MM.1S (cell line): ENCODE results near the gene NDP.

Experiments used
- DNase-seq: peaks from one replicate; pipeline ENCODE4 v3.0.0-alpha.2; 2015
- H2AFZ ChIP-seq: fragments of 300-600 bp; sonication (generic); 2 replicates; pipeline ENCODE4 v1.6.0; 2016; ENCODE audit warnings: antibody characterized with exemption, low read length
- H3F3A ChIP-seq: fragments of 300-600 bp; sonication (generic); 2 replicates; pipeline ENCODE4 v1.6.1; 2016; ENCODE audit warnings: mild to moderate bottlenecking, antibody characterized with exemption, low read length, moderate library complexity, mixed read lengths; ENCODE audit not compliant: insufficient read depth
- H3K27ac ChIP-seq: fragments of 300-600 bp; sonication (generic); 2 replicates; pipeline ENCODE4 v1.5.1; 2016; ENCODE audit warnings: mild to moderate bottlenecking, low read length
- H3K27me3 ChIP-seq: fragments of 300-600 bp; sonication (generic); replicated peaks from 2 replicates; pipeline ENCODE4 v1.6.0; 2016; ENCODE audit warnings: low read length; ENCODE audit not compliant: insufficient read depth
- H3K36me3 ChIP-seq: fragments of 300-600 bp; sonication (generic); replicated peaks from 2 replicates; pipeline ENCODE4 v1.6.1; 2016; ENCODE audit warnings: mild to moderate bottlenecking, low read length, mixed read lengths; ENCODE audit not compliant: insufficient read depth
- H3K4me1 ChIP-seq: fragments of 300-600 bp; sonication (generic); 2 replicates; pipeline ENCODE4 v1.6.1; 2016; ENCODE audit warnings: low read length, mixed read lengths
- H3K4me2 ChIP-seq: fragments of 300-600 bp; sonication (generic); 2 replicates; pipeline ENCODE4 v1.6.0; 2016; ENCODE audit warnings: low read depth, low read length
- H3K4me3 ChIP-seq: fragments of 300-600 bp; sonication (generic); 2 replicates; pipeline ENCODE4 v1.5.1; 2016; ENCODE audit warnings: low read length, mixed read lengths
- H3K79me2 ChIP-seq: fragments of 300-600 bp; sonication (generic); 2 replicates; pipeline ENCODE4 v1.6.1; 2016; ENCODE audit warnings: mixed run types, low read length, mixed read lengths
- H3K9ac ChIP-seq: fragments of 300-600 bp; sonication (generic); 2 replicates; pipeline ENCODE4 v1.6.1; 2016; ENCODE audit warnings: low read length, mixed read lengths
- H3K9me2 ChIP-seq: fragments of 300-600 bp; sonication (generic); replicated peaks from 2 replicates; pipeline ENCODE4 v1.6.1; 2016; ENCODE audit warnings: mild to moderate bottlenecking, low read length, mixed read lengths; ENCODE audit not compliant: insufficient read depth
- H3K9me3 ChIP-seq: fragments of 300-600 bp; sonication (generic); replicated peaks from 2 replicates; pipeline ENCODE4 v1.6.1; 2016; ENCODE audit warnings: mild to moderate bottlenecking, low read length, mixed read lengths; ENCODE audit not compliant: insufficient read depth
- H4K20me1 ChIP-seq: fragments of 300-600 bp; sonication (generic); 2 replicates; pipeline ENCODE4 v1.6.1; 2016; ENCODE audit warnings: mild to moderate bottlenecking, low read length, moderate library complexity, mixed read lengths; ENCODE audit not compliant: insufficient read depth
- CTCF ChIP-seq: fragments of 300-600 bp; sonication (generic); IDR thresholded peaks from 2 replicates; pipeline ENCODE4 v1.5.1; 2016; ENCODE audit warnings: antibody characterized with exemption, low read length, mixed read lengths
- EZH2 ChIP-seq: fragments of 300-600 bp; sonication (generic); optimal IDR thresholded peaks from 2 replicates; pipeline ENCODE3; 2017; ENCODE audit warnings: low read depth, mild to moderate bottlenecking, antibody characterized with exemption, low read length, mixed read lengths
- EZH2phosphoT487 ChIP-seq: fragments of 300-600 bp; sonication (generic); IDR thresholded peaks from 2 replicates; pipeline ENCODE4 v1.6.1; 2018; ENCODE audit warnings: antibody characterized with exemption, low read length

Gene NDP

GRCh38 chrX:43970528-43970927 lies 2.7 kb downstream of the NDP start:
- no peak for DNase-seq
- H3K4me3 ChIP-seq, result no peak overlapping the region
- no peak overlapping the region for H3K4me2 ChIP-seq
- H3K9ac ChIP-seq, result no peak overlapping the region
- 0 out of 2 replicates have a peak, but pooled peaks cover 6% of the 10 kb centered on the region for H3K4me1 ChIP-seq
- TF ChIP-seq EZH2 (no peak), CTCF (no peak), EZH2phosphoT487 (no peak)
- H3K27me3 ChIP-seq, result no peaks in the 10 kb centered on the region
- no peak overlapping the region for H2AFZ ChIP-seq
- H4K20me1 ChIP-seq, result no peaks in the 10 kb centered on the region
- H3F3A ChIP-seq, result peaks cover 4% of the 10 kb centered on the region
- H3K9me3 ChIP-seq, result no peaks in the 10 kb centered on the region
- H3K79me2 ChIP-seq, result no peaks in the 10 kb centered on the region
- H3K36me3 ChIP-seq, result no peaks in the 10 kb centered on the region
- no peaks in the 10 kb centered on the region for H3K9me2 ChIP-seq
- no peak overlapping the region for H3K27ac ChIP-seq

GRCh38 chrX:43969504-43970501 lies 3.4 kb downstream of the NDP start:
- no peaks in the 10 kb centered on the region for H3K9me3 ChIP-seq
- H3K36me3 ChIP-seq, result no peaks in the 10 kb centered on the region
- no peaks in the 10 kb centered on the region for H4K20me1 ChIP-seq
- H3K79me2 ChIP-seq, result no peaks in the 10 kb centered on the region
- H3K4me3 ChIP-seq, result no peak overlapping the region
- 0 out of 2 replicates have a peak, but pooled peaks cover under 1% of the 10 kb centered on the region for H3K4me1 ChIP-seq
- H3K9me2 ChIP-seq, result no peaks in the 10 kb centered on the region
- H3K27ac ChIP-seq, result no peak overlapping the region
- H3K4me2 ChIP-seq, result no peak overlapping the region
- no peak for DNase-seq
- H3K27me3 ChIP-seq, result no peaks in the 10 kb centered on the region
- H3K9ac ChIP-seq, result no peak overlapping the region
- H2AFZ ChIP-seq, result no peak overlapping the region
- TF ChIP-seq EZH2phosphoT487, result no peak
- no peaks in the 10 kb centered on the region for H3F3A ChIP-seq

- no peak overlapping the region for H3K9ac ChIP-seq
- H2AFZ ChIP-seq, result no peak overlapping the region
- no peak overlapping the region for H3K27ac ChIP-seq
- no peak overlapping the region for H3K4me3 ChIP-seq
- no peak overlapping the region for H3K4me2 ChIP-seq
- TF ChIP-seq EZH2 (no peak), CTCF (no peak), EZH2phosphoT487 (no peak)
- no peak for DNase-seq
- H4K20me1 ChIP-seq, result no peaks in the 10 kb centered on the region
- no peaks in the 10 kb centered on the region for H3K79me2 ChIP-seq
- no peaks in the 10 kb centered on the region for H3K4me1 ChIP-seq
- H3K27me3 ChIP-seq, result no peaks in the 10 kb centered on the region
- H3K36me3 ChIP-seq, result no peaks in the 10 kb centered on the region
- H3K9me3 ChIP-seq, result no peaks in the 10 kb centered on the region
- no peaks in the 10 kb centered on the region for H3K9me2 ChIP-seq
- H3F3A ChIP-seq, result no peaks in the 10 kb centered on the region
Observed at GRCh38 chrX:43968359-43968781, 4.8 kb downstream of the NDP start.

GRCh38 chrX:43964936-43965335 lies 8.3 kb downstream of the NDP start:
- Histone ChIP-seq H3F3A (no peaks in the 10 kb centered on the region), H4K20me1 (no peaks in the 10 kb centered on the region), H3K4me1 (no peaks in the 10 kb centered on the region), H3K27me3 (no peaks in the 10 kb centered on the region), H3K79me2 (no peaks in the 10 kb centered on the region), H3K27ac (no peak overlapping the region), H3K36me3 (no peaks in the 10 kb centered on the region), H3K9me2 (no peaks in the 10 kb centered on the region), H3K9me3 (no peaks in the 10 kb centered on the region), H3K4me3 (no peak overlapping the region), H3K4me2 (no peak overlapping the region), H3K9ac (no peak overlapping the region), H2AFZ (no peak overlapping the region)
- DNase-seq, result no peak
- TF ChIP-seq EZH2, result no peak
- no peak for TF ChIP-seq CTCF
- no peak for TF ChIP-seq EZH2phosphoT487
